Ovary (tissue), 9 donors: ENCODE measurements around the gene RSBN1L. TPM values are rescaled to one million over a fixed set of nuclear protein-coding genes. Genes with fewer than 3 reads are reported as not detected.

Experiments used
- DNase-seq, 5 donors: peaks; one replicate each; pipeline ENCODE4 v3.0.0-alpha.2; 2019 to 2020
- H3K27ac ChIP-seq, 2 donors: fragments of 200-600 bp; one replicate each; pipeline versions ENCODE4 v1.5.1 to v1.8.0; 2019 to 2022
- H3K27me3 ChIP-seq: fragments of 200-600 bp; one replicate; pipeline ENCODE4 v1.8.0; 2022
- H3K36me3 ChIP-seq: fragments of 200-600 bp; sonication (generic); one replicate; pipeline ENCODE4 v1.5.1; 2019
- H3K4me1 ChIP-seq: one replicate; pipeline ENCODE4 v1.8.1; 2013; ENCODE audit warnings: mild to moderate bottlenecking, moderate library complexity; ENCODE audit not compliant: insufficient read depth
- H3K4me3 ChIP-seq: fragments of 200-600 bp; sonication (generic); one replicate; pipeline ENCODE4 v1.5.1; 2017
- H3K9me3 ChIP-seq, 2 donors: fragments of 200-600 bp in 1 of 2; sonication (generic) in 1 of 2; one replicate each; pipeline versions ENCODE4 v1.5.1 to v1.8.1; 2013 to 2019; ENCODE audit warnings: mild to moderate bottlenecking in 1 of 2, moderate library complexity in 1 of 2
- CTCF ChIP-seq, 3 donors: fragments of 450-650 bp in 2 of 3; fragments of 200-600 bp in 1 of 3; IDR thresholded peaks; one replicate each; pipeline versions ENCODE4 v1.5.1 to v1.8.0; 2016 to 2022; ENCODE audit warnings: antibody characterized with exemption in 3 of 3, mild to moderate bottlenecking in 1 of 3
- EP300 ChIP-seq: sonication (generic); formaldehyde crosslinking; IDR thresholded peaks from one replicate; pipeline ENCODE4 v1.6.1; 2017; ENCODE audit warnings: antibody characterized with exemption
- POLR2A ChIP-seq: fragments of 450-650 bp; IDR thresholded peaks from one replicate; pipeline ENCODE4 v1.6.1; 2017; ENCODE audit warnings: antibody characterized with exemption, mild to moderate bottlenecking, moderate library complexity
- WGBS, 3 donors: extraction: QIAGEN DNeasy Blood & Tissue Kit in 1 of 3; methylation state at CpG; one replicate each; pipeline versions ENCODE4 v1.1.5 to v1.1.7; 2013 to 2017; 5-methylcytosine and 5-hydroxymethylcytosine counted together
- intact Hi-C, 4 donors: fragments of 100-400 bp; cut with DNase I; formaldehyde crosslinking; loops; one replicate each; pipeline versions ENCODE4 v1.11.0 to v1.15.1; 2022 to 2023
- polyA plus RNA-seq, 2 donors: library from polyadenylated mRNA; stranded (reverse); fragments of 200-250 nt in 1 of 2; fragments of 350-450 nt in 1 of 2; fragmentation: Illumina TruSeq in 1 of 2; extraction: RNeasy Lipid Tissue Mini Kit (QIAGEN cat#74804) in 1 of 2; gene quantifications; one replicate each; pipeline ENCODE4 v1.2.3, GENCODE V29; 2013 to 2014
- total RNA-seq, 7 donors: library from RNA; depleted of rRNA in 2 of 7; stranded (reverse); fragments of >200 nt in 2 of 7; fragmentation: NEBNext Ultra II Directional in 3 of 7; extraction: Animal tissue kit (Norgen Biotek cat#: 25700) in 3 of 7; gene quantifications; one replicate each; pipeline versions ENCODE4 v1.1.0 to v1.2.4, GENCODE V29; 2016 to 2023
- donor health status: DM: no; HTN: no; CAD: no; lungs with moderate emphysema.
- donor health status: DM: no; HTN: no; CAD: no.
- donor health status: Bipolar disorder and iron deficiency.
- donor health status: DM: yes; HTN: yes; CAD: no.
- donor health status: DM: no; HTN: no; CAD: no.
- donor health status: DM: yes; HTN: yes; CAD: no.

Gene RSBN1L
- total and polyA plus RNA-seq, 9 donors: 12.4 to 28.3 (median 24.1) TPM

GRCh38 chr7:77826300-77826699, 130.0 kb downstream of the RSBN1L start:
- no peak for TF ChIP-seq POLR2A
- no peak for TF ChIP-seq CTCF (IDR thresholded peaks at IDR 0.05)
- no peak for TF ChIP-seq EP300
- Histone ChIP-seq H3K4me1 (no peaks in the 10 kb centered on the region), H3K36me3 (no peaks in the 10 kb centered on the region), H3K4me3 (no peak overlapping the region), H3K9me3 (peaks cover 0 to 3% of the 10 kb centered on the region in 2 donors), H3K27me3 (no peaks in the 10 kb centered on the region), H3K27ac (no peak overlapping the region)
- WGBS, 3 donors: 88 to 90% (median 88%) methylated on average over 2 of the region's 2 CpGs
- intact Hi-C loops: no loop called here
- DNase-seq: no peak

- no peak for DNase-seq
- Histone ChIP-seq H3K36me3 (no peaks in the 10 kb centered on the region), H3K4me3 (no peak overlapping the region), H3K27me3 (no peaks in the 10 kb centered on the region), H3K4me1 (no peaks in the 10 kb centered on the region), H3K27ac (no peak overlapping the region), H3K9me3 (peaks cover 0 to 3% of the 10 kb centered on the region in 2 donors)
- intact Hi-C loops: no loop called here
- TF ChIP-seq EP300 (no peak), CTCF (IDR thresholded peaks at IDR 0.05) (no peak), POLR2A (no peak)
- 65 to 76% (median 67%) methylated on average over 2 of the region's 2 CpGs for WGBS, 3 donors
Observed at GRCh38 chr7:77827999-77828398, 131.7 kb downstream of the RSBN1L start.

GRCh38 chr7:77830649-77831355, 134.5 kb downstream of the RSBN1L start:
- Histone ChIP-seq H3K27me3 (no peaks in the 10 kb centered on the region), H3K27ac (no peak overlapping the region), H3K36me3 (no peaks in the 10 kb centered on the region), H3K4me3 (no peak overlapping the region), H3K4me1 (no peaks in the 10 kb centered on the region), H3K9me3 (peaks cover 0 to 3% of the 10 kb centered on the region in 2 donors)
- 92 to 94% (median 94%) methylated on average over 8 of the region's 8 CpGs for WGBS, 3 donors
- no peak for DNase-seq
- intact Hi-C loops: no loop called here
- TF ChIP-seq EP300 (no peak), POLR2A (no peak), CTCF (IDR thresholded peaks at IDR 0.05) (no peak)

GRCh38 chr7:77831481-77831880, 135.2 kb downstream of the RSBN1L start:
- intact Hi-C loops: no loop called here
- no peak for DNase-seq
- H3K4me3 ChIP-seq: no peak overlapping the region
- WGBS, 3 donors: 96 to 98% (median 97%) methylated on average over 7 of the region's 7 CpGs
- no peak overlapping the region for H3K27ac ChIP-seq
- H3K9me3 ChIP-seq: peaks cover 0 to 3% of the 10 kb centered on the region in 2 donors
- H3K4me1 ChIP-seq: no peaks in the 10 kb centered on the region
- no peak for TF ChIP-seq POLR2A
- no peak for TF ChIP-seq EP300
- no peak for TF ChIP-seq CTCF (IDR thresholded peaks at IDR 0.05)
- no peaks in the 10 kb centered on the region for H3K36me3 ChIP-seq
- H3K27me3 ChIP-seq: no peaks in the 10 kb centered on the region
